HUES64 (cell line): Measurements from ENCODE around the gene ABCD1.

Experiments used
- H3K27ac ChIP-seq: 2 replicates; pipeline ENCODE4 v1.7.0; 2013; ENCODE audit warnings: low read depth, low read length, inconsistent platforms
- H3K27me3 ChIP-seq: 2 replicates; pipeline ENCODE4 v1.6.1; 2013; ENCODE audit warnings: mild to moderate bottlenecking, low read length; ENCODE audit not compliant: insufficient read depth
- H3K36me3 ChIP-seq: 2 replicates; pipeline ENCODE4 v1.6.1; 2013; ENCODE audit warnings: mild to moderate bottlenecking, low read length; ENCODE audit not compliant: insufficient read depth
- H3K4me1 ChIP-seq: 2 replicates; pipeline ENCODE4 v1.6.1; 2013; ENCODE audit warnings: mild to moderate bottlenecking, low read length, moderate library complexity; ENCODE audit not compliant: insufficient read depth
- H3K4me3 ChIP-seq: 2 replicates; pipeline ENCODE4 v1.5.1; 2013; ENCODE audit warnings: mild to moderate bottlenecking, low read length, moderate library complexity
- H3K9ac ChIP-seq: 2 replicates; pipeline ENCODE4 v1.6.1; 2013; ENCODE audit warnings: mild to moderate bottlenecking, low read depth, low read length
- H3K9me3 ChIP-seq: 2 replicates; pipeline ENCODE4 v1.6.1; 2013; ENCODE audit warnings: low read depth, low read length; ENCODE audit not compliant: insufficient read depth
- WGBS: fragments of 150-250, 120-280 bp; methylation state at CpG from one replicate; pipeline ENCODE4 v1.1.7; 2013; ENCODE audit warnings: missing lambda C conversion rate; 5-methylcytosine and 5-hydroxymethylcytosine counted together

Gene ABCD1

GRCh38 chrX:153766871-153767673 is 42.4 kb downstream of the ABCD1 start:
- Histone ChIP-seq H3K9ac (no peak overlapping the region), H3K27me3 (no peaks in the 10 kb centered on the region), H3K4me3 (no peak overlapping the region), H3K27ac (no peak overlapping the region), H3K9me3 (no peaks in the 10 kb centered on the region), H3K36me3 (no peaks in the 10 kb centered on the region), H3K4me1 (peaks cover 4% of the 10 kb centered on the region; the same call in 1 of the 2 replicates)
- WGBS = 85% methylated on average over 56 of the region's 56 CpGs

GRCh38 chrX:153767674-153768055 is 43.0 kb downstream of the ABCD1 start:
- Histone ChIP-seq H3K27ac (no peak overlapping the region), H3K4me3 (no peak overlapping the region), H3K9me3 (no peaks in the 10 kb centered on the region), H3K36me3 (no peaks in the 10 kb centered on the region), H3K4me1 (peaks cover 4% of the 10 kb centered on the region; the same call in 1 of the 2 replicates), H3K9ac (no peak overlapping the region), H3K27me3 (no peaks in the 10 kb centered on the region)
- WGBS = 93% methylated on average over 20 of the region's 20 CpGs

GRCh38 chrX:153768311-153769157 is 43.9 kb downstream of the ABCD1 start:
- 90% methylated on average over 20 of the region's 22 CpGs for WGBS
- Histone ChIP-seq H3K36me3 (no peaks in the 10 kb centered on the region), H3K9me3 (no peaks in the 10 kb centered on the region), H3K4me1 (peaks cover 4% of the 10 kb centered on the region; the same call in 1 of the 2 replicates), H3K4me3 (no peak overlapping the region), H3K27me3 (no peaks in the 10 kb centered on the region), H3K27ac (no peak overlapping the region), H3K9ac (no peak overlapping the region)

GRCh38 chrX:153769158-153769864 is 44.7 kb downstream of the ABCD1 start:
- Histone ChIP-seq H3K27me3 (no peaks in the 10 kb centered on the region), H3K27ac (no peak overlapping the region), H3K9ac (no peak overlapping the region), H3K36me3 (no peaks in the 10 kb centered on the region), H3K4me3 (no peak overlapping the region), H3K4me1 (peaks cover 4% of the 10 kb centered on the region; the same call in 1 of the 2 replicates), H3K9me3 (no peaks in the 10 kb centered on the region)
- WGBS = 94% methylated on average over 23 of the region's 23 CpGs

GRCh38 chrX:153769865-153770600 is 45.4 kb downstream of the ABCD1 start:
- no peak overlapping the region for H3K4me3 ChIP-seq
- no peaks in the 10 kb centered on the region for H3K27me3 ChIP-seq
- H3K27ac ChIP-seq = no peak overlapping the region
- peaks cover 4% of the 10 kb centered on the region; the same call in 1 of the 2 replicates for H3K4me1 ChIP-seq
- H3K9me3 ChIP-seq = no peaks in the 10 kb centered on the region
- H3K36me3 ChIP-seq = no peaks in the 10 kb centered on the region
- no peak overlapping the region for H3K9ac ChIP-seq
- 89% methylated on average over 25 of the region's 25 CpGs for WGBS

GRCh38 chrX:153770601-153771414 is 46.2 kb downstream of the ABCD1 start:
- WGBS = 92% methylated on average over 18 of the region's 18 CpGs

GRCh38 chrX:153771415-153772315 is 47.0 kb downstream of the ABCD1 start:
- Histone ChIP-seq H3K36me3 (no peaks in the 10 kb centered on the region), H3K4me1 (no peaks in the 10 kb centered on the region), H3K9me3 (no peaks in the 10 kb centered on the region), H3K9ac (no peak overlapping the region), H3K27me3 (no peaks in the 10 kb centered on the region), H3K27ac (no peak overlapping the region), H3K4me3 (no peak overlapping the region)
- WGBS = 90% methylated on average over 37 of the region's 37 CpGs

More at GRCh38 chrX:153770601-153771414, 46.2 kb downstream of the ABCD1 start:
- H3K36me3 ChIP-seq = no peaks in the 10 kb centered on the region
- H3K4me1 ChIP-seq = peaks cover 4% of the 10 kb centered on the region; the same call in 1 of the 2 replicates
- H3K27ac ChIP-seq = no peak overlapping the region
- no peaks in the 10 kb centered on the region for H3K27me3 ChIP-seq
- no peak overlapping the region for H3K4me3 ChIP-seq
- no peaks in the 10 kb centered on the region for H3K9me3 ChIP-seq
- H3K9ac ChIP-seq = no peak overlapping the region

- 88% methylated on average over 20 of the region's 21 CpGs for WGBS
- no peaks in the 10 kb centered on the region for H3K9me3 ChIP-seq
- no peaks in the 10 kb centered on the region for H3K27me3 ChIP-seq
- H3K4me1 ChIP-seq = no peaks in the 10 kb centered on the region
- H3K36me3 ChIP-seq = no peaks in the 10 kb centered on the region
- no peak overlapping the region for H3K4me3 ChIP-seq
- H3K27ac ChIP-seq = no peak overlapping the region
- H3K9ac ChIP-seq = no peak overlapping the region
These were observed 47.9 kb downstream of the ABCD1 start for GRCh38 chrX:153772316-153773217.

GRCh38 chrX:153773218-153773611 is 48.6 kb downstream of the ABCD1 start:
- WGBS = 95% methylated on average over 23 of the region's 23 CpGs
- H3K27ac ChIP-seq = no peak overlapping the region

More at GRCh38 chrX:153773218-153773611, 48.6 kb downstream of the ABCD1 start:
- Histone ChIP-seq H3K36me3 (no peaks in the 10 kb centered on the region), H3K9me3 (no peaks in the 10 kb centered on the region), H3K4me1 (no peaks in the 10 kb centered on the region), H3K9ac (no peak overlapping the region), H3K27me3 (no peaks in the 10 kb centered on the region), H3K4me3 (no peak overlapping the region)
